Activated naive CD8-positive, alpha-beta T cell treated with anti-CD3 and anti-CD28 coated beads for 36 hours (primary cell): ENCODE measurements around the gene INPP5A. TPM values are rescaled to one million over a fixed set of nuclear protein-coding genes. Genes with fewer than 3 reads are reported as not detected.
"Not testable (repeated sequence)": the region's sequence is repeated elsewhere in the genome, so short reads cannot be mapped to it uniquely, and the experiment has no call there.

Source experiments
- DNase-seq: peaks from one replicate; pipeline ENCODE4 v3.0.0; 2021
- H3K27ac Mint-ChIP-seq: one replicate; pipeline ENCODE4 v1.8.0; 2022; ENCODE audit warnings: mild to moderate bottlenecking, moderate library complexity, mixed read lengths
- H3K27me3 Mint-ChIP-seq: one replicate; pipeline ENCODE4 v1.8.0; 2022; ENCODE audit warnings: mild to moderate bottlenecking, mixed read lengths
- H3K36me3 Mint-ChIP-seq: one replicate; pipeline ENCODE4 v1.8.0; 2021; ENCODE audit warnings: mild to moderate bottlenecking, mixed read lengths
- H3K4me1 Mint-ChIP-seq: one replicate; pipeline ENCODE4 v1.8.0; 2021; ENCODE audit warnings: mixed read lengths
- H3K4me3 Mint-ChIP-seq: one replicate; pipeline ENCODE4 v1.8.0; 2022; ENCODE audit warnings: mild to moderate bottlenecking, moderate library complexity, mixed read lengths
- H3K9me3 Mint-ChIP-seq: one replicate; pipeline ENCODE4 v1.8.0; 2022; ENCODE audit warnings: mixed read lengths
- total RNA-seq, 2 experiments: library from RNA; stranded (reverse); gene quantifications; one replicate each; pipeline ENCODE4 v1.2.3, GENCODE V29; 2021

The INPP5A gene
- total RNA-seq, 2 experiments from 2014 or later: 6.1 to 7.4 TPM

- Mint-ChIP-seq H3K4me3 (no peak overlapping the region), H3K36me3 (no peaks in the 10 kb centered on the region), H3K4me1 (no peaks in the 10 kb centered on the region), H3K9me3 (no peaks in the 10 kb centered on the region), H3K27ac (no peak overlapping the region), H3K27me3 (peaks cover 10% of the 10 kb centered on the region)
- no peak for DNase-seq
These were observed 38.8 kb upstream of the INPP5A start for GRCh38 chr10:132498562-132499366.

GRCh38 chr10:132499367-132499685 is 38.3 kb upstream of the INPP5A start:
- Mint-ChIP-seq H3K4me3 (no peak overlapping the region), H3K27ac (no peak overlapping the region), H3K9me3 (no peaks in the 10 kb centered on the region), H3K36me3 (no peaks in the 10 kb centered on the region), H3K4me1 (no peaks in the 10 kb centered on the region), H3K27me3 (peaks cover 10% of the 10 kb centered on the region)
- DNase-seq: no peak

GRCh38 chr10:132500781-132501415 is 36.7 kb upstream of the INPP5A start:
- peaks cover 9% of the 10 kb centered on the region for H3K27me3 Mint-ChIP-seq
- H3K9me3 Mint-ChIP-seq: no peaks in the 10 kb centered on the region

GRCh38 chr10:132502544-132503300 is 34.9 kb upstream of the INPP5A start:
- Mint-ChIP-seq H3K4me3 (no peak overlapping the region), H3K27me3 (peaks cover 4% of the 10 kb centered on the region), H3K36me3 (no peaks in the 10 kb centered on the region), H3K4me1 (no peaks in the 10 kb centered on the region), H3K27ac (no peak overlapping the region), H3K9me3 (no peaks in the 10 kb centered on the region)
- DNase-seq: no peak

More at GRCh38 chr10:132500781-132501415, 36.7 kb upstream of the INPP5A start:
- H3K36me3 Mint-ChIP-seq: no peaks in the 10 kb centered on the region
- no peak for DNase-seq
- H3K4me3 Mint-ChIP-seq: no peak overlapping the region
- H3K4me1 Mint-ChIP-seq: no peaks in the 10 kb centered on the region
- H3K27ac Mint-ChIP-seq: no peak overlapping the region

GRCh38 chr10:132503581-132504421 is 33.8 kb upstream of the INPP5A start:
- H3K9me3 Mint-ChIP-seq: no peaks in the 10 kb centered on the region
- H3K27ac Mint-ChIP-seq: no peak overlapping the region
- peaks cover 4% of the 10 kb centered on the region for H3K27me3 Mint-ChIP-seq
- no peak for DNase-seq
- no peak overlapping the region for H3K4me3 Mint-ChIP-seq
- H3K36me3 Mint-ChIP-seq: no peaks in the 10 kb centered on the region
- H3K4me1 Mint-ChIP-seq: no peaks in the 10 kb centered on the region

GRCh38 chr10:132504501-132505272 is 32.9 kb upstream of the INPP5A start:
- Mint-ChIP-seq H3K9me3 (no peaks in the 10 kb centered on the region), H3K27ac (no peak overlapping the region), H3K4me1 (no peaks in the 10 kb centered on the region), H3K27me3 (peaks cover 4% of the 10 kb centered on the region), H3K4me3 (no peak overlapping the region), H3K36me3 (no peaks in the 10 kb centered on the region)
- DNase-seq: no peak

- H3K36me3 Mint-ChIP-seq, H3K4me3 Mint-ChIP-seq, DNase-seq, H3K27me3 Mint-ChIP-seq, H3K9me3 Mint-ChIP-seq, H3K4me1 Mint-ChIP-seq, H3K27ac Mint-ChIP-seq: not testable (repeated sequence)
These were observed 32.0 kb upstream of the INPP5A start for GRCh38 chr10:132505546-132505945.

GRCh38 chr10:132506711-132507408 is 30.7 kb upstream of the INPP5A start:
- H3K4me1 Mint-ChIP-seq: no peaks in the 10 kb centered on the region
- H3K9me3 Mint-ChIP-seq: no peaks in the 10 kb centered on the region
- peaks cover 3% of the 10 kb centered on the region for H3K27me3 Mint-ChIP-seq
- no peak overlapping the region for H3K4me3 Mint-ChIP-seq
- H3K36me3 Mint-ChIP-seq: no peaks in the 10 kb centered on the region
- no peak for DNase-seq
- H3K27ac Mint-ChIP-seq: no peak overlapping the region

- Mint-ChIP-seq H3K27me3 (no peaks in the 10 kb centered on the region), H3K4me3 (no peak overlapping the region), H3K36me3 (no peaks in the 10 kb centered on the region), H3K4me1 (no peaks in the 10 kb centered on the region), H3K9me3 (no peaks in the 10 kb centered on the region), H3K27ac (no peak overlapping the region)
- no peak for DNase-seq
These were observed 30.1 kb upstream of the INPP5A start for GRCh38 chr10:132507409-132507955.

GRCh38 chr10:132507956-132508490 is 29.6 kb upstream of the INPP5A start:
- Mint-ChIP-seq H3K4me3 (no peak overlapping the region), H3K36me3 (no peaks in the 10 kb centered on the region), H3K27ac (no peak overlapping the region), H3K27me3 (no peaks in the 10 kb centered on the region), H3K9me3 (no peaks in the 10 kb centered on the region), H3K4me1 (no peaks in the 10 kb centered on the region)
- no peak for DNase-seq

GRCh38 chr10:132508581-132509443 is 28.8 kb upstream of the INPP5A start:
- Mint-ChIP-seq H3K27ac (no peak overlapping the region), H3K36me3 (no peaks in the 10 kb centered on the region), H3K4me1 (no peaks in the 10 kb centered on the region), H3K9me3 (no peaks in the 10 kb centered on the region), H3K27me3 (no peaks in the 10 kb centered on the region), H3K4me3 (no peak overlapping the region)
- DNase-seq: no peak

GRCh38 chr10:132509506-132510173 is 27.9 kb upstream of the INPP5A start:
- Mint-ChIP-seq H3K4me1 (no peaks in the 10 kb centered on the region), H3K27ac (no peak overlapping the region), H3K27me3 (no peaks in the 10 kb centered on the region), H3K36me3 (no peaks in the 10 kb centered on the region), H3K4me3 (no peak overlapping the region), H3K9me3 (no peaks in the 10 kb centered on the region)
- no peak for DNase-seq
